ENCODE results near the gene PLXND1.

Gene PLXND1

DNA sequence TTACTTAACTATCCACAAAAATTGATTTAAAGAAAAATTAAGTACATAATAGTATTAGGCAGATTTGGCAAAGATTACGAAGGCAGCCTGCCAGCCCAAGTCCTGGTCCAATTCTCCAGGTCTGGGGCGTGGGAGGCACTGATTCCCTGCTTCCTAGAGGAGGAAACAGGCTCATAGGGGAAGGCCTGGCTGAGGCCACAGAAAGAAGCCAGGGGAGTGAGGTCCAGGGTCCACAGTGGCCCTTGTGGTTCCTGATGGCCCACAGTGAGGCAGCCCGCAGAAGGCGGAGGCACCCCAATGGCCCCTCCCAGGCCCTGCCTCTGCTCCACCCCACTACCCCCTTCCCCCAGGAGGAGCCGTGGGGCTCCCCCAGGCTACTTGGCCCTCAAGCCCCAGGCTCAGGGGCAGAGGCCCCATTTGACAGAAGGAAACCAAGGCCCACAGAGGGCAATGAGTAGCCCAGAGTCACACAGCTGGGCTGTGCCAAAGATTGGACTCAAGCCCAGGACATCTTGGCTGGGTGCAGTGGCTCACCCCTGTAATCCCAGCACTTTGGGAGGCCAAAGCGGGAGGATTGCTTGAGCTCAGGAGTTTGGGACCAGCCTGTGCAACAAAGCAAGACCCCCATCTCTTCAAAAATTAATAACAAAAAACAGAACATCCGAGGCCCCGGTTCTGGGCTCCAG is 42.5 kb downstream of the PLXND1 start:
- DNase-seq (ENCODE audit: low spot score): no peak

GRCh38 chr3:129563332-129563731 is 43.1 kb downstream of the PLXND1 start:
- no peak for DNase-seq (ENCODE audit: low spot score)

GRCh38 chr3:129562803-129563202 is 43.7 kb downstream of the PLXND1 start:
- no peak for DNase-seq (ENCODE audit: low spot score)

- no peak for DNase-seq (ENCODE audit: low spot score)
These were observed 44.7 kb downstream of the PLXND1 start for GRCh38 chr3:129561619-129562248.

DNA sequence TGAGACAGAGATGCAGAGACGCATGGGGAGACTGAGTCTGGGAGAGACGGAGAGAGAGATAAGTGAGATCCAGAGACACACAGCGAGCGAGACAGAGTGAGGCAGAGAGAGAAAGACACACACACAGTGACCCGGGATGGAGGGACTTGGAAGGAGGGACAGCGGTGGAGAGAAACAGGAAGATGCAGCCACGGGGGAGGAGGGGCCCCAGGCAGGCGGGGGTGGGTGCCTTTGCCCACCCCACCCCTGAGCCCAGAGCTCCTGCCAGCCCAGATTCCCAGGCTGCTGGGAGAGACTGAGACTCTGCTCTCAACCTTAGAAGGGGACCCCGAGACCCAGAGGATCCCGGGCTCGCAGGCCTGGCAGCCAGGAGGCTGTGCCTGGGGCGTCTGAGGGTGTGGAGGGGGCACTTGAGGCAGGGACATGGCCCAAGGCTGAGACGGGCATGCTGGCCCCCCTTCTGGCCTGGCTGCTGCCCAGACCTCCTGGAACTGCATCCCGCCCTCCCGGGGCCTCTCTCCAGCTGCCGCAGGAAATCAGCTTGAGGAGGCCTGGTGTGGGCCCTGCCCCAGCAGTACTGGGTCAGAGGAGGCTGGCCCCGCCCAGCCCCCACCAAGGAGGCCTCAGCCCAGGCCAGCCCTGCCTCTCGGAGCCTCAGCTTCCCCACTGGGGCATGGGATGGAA is 45.4 kb downstream of the PLXND1 start:
- DNase-seq (ENCODE audit: low spot score): no peak

DNA sequence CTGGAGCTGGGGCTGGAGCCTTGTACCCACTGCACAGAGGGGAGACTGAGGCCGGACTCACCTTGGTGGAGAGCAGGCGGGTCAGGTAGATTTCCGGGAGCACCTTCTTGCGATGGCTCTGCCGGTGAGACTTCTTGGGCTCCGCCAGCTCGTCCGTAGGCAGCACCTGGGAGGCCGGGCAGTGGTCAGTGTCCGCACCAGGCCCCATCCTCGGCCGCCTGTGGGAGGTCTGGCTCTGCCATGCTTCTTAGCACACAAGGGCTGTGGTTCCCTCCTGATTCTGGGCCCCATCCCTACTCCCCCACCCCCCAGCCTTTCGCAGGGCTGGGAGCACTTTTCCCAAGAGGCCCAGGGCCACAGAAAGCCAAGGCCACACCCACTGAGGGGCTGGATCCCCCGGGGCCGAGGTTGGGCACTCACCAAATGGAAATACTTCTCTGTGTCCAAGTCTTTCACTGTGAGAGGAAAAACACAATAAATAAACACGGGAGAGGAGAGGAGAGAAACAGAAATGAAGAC is 46.1 kb downstream of the PLXND1 start:
- no peak for DNase-seq (ENCODE audit: low spot score)

GRCh38 chr3:129559565-129560079 is 46.9 kb downstream of the PLXND1 start:
- DNase-seq (ENCODE audit: low spot score): no peak

DNA sequence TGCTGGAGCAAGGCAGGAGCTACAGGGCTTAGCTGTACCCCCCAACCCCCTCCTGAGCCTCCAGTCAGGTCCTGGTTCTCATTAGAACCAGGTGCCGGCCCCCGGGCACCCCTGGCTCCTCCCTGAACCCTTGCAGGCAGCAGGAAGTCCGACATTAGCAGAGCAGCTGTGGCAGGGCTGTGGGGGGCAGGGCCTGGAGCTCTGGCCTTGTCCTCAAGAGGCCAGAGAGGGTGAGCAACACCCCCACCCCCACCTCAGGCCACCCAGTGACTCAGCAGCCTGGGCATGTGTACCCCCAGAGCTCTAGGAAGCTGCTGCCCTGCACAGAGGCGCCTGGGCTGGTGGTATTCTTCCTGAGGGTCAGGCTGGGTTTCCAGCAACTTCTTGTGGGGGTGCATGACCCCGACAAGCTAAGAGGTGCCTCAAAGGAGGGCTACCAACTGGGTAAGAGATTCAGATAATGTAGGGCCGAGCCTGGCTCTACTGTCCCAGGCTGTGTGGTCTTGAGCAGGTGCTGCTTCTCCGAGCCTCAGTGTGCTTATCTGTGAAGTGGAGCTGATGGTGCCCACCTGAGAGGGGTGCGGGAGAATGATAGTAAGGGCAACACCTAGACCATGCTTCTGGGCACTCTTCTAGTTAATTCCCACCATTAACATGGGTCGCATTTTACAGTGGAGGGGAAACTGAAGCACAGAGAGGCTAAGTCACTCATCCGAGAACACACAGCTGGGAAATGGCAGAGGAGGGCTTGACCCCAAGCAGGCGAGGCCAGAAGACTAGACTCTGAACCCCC is 47.5 kb downstream of the PLXND1 start:
- DNase-seq (ENCODE audit: low spot score): no peak

GRCh38 chr3:129558081-129558771 is 48.2 kb downstream of the PLXND1 start:
- DNase-seq (ENCODE audit: low spot score): no peak

DNA sequence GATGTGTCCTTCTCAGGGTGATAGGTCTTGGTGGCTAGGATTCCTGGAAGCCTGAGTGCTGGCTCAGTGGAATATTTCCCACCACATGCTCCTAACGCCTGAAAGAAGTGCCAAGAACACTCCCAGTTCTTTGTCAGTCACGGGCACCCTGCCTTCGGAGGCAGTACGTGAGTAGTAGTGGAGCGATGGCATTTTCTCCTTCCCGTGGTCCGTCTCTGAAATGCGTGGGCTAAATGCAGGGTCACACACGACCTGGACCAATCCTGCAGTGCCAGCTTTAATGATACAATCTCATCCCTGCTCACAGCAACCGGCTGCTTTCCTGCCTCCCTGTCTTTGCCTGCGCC is 49.0 kb downstream of the PLXND1 start:
- DNase-seq (ENCODE audit: low spot score): no peak

DNA sequence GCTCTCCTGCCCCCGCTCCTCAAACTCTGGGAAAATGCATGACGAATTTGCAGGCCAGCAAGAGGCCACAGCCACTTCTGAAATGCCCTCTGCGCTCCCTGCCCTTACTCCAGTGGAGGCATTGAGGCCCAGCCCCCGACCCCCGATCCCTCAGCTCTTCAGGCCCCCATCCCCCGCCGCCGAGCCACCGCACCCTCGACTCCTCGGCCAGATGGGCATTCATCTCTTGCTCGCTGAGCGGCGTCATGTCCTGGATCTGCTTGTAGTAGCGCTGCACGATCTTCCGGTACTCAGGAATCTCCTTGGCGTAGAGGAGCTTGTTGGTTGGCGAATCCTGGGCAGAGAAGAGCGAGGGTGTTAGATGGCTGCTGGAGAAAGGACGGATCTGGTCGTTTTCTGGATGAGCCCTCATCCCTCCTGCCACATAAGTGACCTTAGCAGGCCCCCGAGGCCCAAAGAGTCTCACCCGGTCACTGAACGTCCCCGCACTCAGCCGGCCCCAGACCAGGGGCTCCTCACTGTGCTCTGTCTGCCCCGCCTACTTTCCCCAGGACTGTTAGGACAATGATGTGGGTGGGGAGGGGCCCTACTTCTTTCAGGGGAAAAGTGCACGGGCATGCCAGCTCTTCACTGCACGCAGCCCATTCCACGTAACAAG is 49.5 kb downstream of the PLXND1 start:
- no peak for DNase-seq (ENCODE audit: low spot score)

DNA sequence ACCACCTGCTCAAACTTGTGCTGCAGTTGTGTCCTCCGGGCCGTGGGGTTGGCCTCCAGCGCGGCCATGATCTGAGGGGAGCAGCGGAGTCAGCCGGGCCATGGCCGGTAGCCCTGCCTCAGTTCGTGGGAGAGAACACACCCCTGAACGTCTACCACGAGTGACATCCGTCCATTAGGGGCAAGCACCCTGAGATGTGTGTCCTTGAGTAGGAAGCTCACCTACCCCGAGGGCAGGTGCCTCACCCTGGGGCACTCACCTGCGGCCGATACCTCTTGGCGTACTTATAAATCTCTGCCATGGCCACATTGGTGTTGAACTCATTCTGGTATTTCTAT is 50.1 kb downstream of the PLXND1 start:
- no peak for DNase-seq (ENCODE audit: low spot score)

DNA sequence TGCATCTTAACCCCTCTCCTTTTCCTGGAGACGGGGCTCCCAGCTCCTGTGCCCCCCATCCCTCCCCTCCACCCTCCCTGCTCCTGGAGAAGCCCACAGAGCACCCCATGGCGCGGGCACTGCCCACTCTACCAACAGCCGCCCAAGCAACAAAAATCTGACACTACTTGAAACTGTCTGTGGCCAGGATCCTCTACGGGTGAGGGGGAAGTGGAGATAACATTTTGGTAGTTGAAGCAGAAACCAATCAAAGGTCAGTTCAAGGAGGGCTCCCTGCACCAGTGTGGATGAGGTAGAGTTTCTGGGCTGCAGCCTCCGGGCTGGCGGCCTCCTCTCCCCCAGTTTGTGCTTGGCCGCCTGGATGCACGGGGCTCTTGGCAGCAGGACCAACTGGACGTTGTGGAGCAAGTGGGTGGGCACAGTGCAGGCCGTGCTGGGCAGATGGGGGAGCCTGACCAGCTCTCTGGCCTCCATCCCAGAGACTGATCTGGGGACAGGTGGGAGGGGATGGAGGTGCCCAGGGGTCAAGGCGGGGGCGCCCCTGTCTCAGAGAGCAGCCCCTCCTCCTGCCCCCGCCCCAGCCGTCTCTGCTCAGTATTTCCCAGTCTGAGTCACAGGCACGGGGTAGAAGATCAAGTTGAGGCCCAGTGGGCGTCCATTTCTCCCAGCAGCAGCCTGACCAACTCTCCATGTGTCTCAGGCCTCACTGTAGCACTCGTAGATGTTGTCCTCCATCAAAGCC is 50.7 kb downstream of the PLXND1 start:
- DNase-seq (ENCODE audit: low spot score): no peak

DNA sequence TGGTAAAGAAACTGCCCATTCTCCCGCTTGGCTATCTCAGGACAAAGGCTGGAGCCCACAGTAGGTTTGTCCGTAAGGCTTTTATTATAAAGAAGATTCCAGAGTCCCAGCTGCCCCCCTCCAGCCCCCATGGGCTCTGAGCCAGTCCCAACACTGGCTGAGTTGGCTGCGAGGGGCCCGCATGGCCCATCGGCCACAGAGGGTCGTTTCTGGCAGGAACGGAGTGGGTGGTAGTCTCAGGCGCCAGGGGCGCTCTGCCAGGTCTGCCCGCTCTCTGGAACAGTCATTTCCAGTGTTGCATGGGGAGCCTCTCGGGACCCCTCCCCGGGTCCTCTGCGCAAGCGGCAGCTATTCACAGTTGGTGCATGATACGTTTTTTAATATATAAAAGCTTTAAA is 51.3 kb downstream of the PLXND1 start:
- DNase-seq (ENCODE audit: low spot score): no peak

- DNase-seq (ENCODE audit: low spot score): no peak
These were observed 51.9 kb downstream of the PLXND1 start for GRCh38 chr3:129554356-129555152.

- DNase-seq (ENCODE audit: low spot score): peak; percentile 14
These were observed 52.8 kb downstream of the PLXND1 start for GRCh38 chr3:129553719-129554118.

DNA sequence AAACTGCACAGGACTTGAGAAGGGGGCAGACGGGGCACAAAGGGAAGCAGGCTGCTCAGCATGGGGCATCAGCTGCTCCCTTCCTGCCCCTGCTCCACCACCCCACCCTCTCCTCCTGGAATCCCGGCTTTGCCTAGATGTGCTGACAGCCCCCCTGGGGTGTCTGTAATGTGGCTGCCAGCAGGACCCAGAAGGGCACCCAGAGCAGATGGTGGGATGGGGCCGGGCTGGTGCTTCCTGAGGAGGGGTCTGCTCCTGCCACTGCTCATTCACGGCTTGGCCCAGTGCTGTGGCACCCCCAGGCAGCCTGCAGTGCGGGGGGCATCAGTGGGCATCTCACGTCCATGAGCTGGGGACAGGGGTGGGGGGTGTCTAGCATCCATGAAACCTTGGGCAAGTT is 53.3 kb downstream of the PLXND1 start:
- no peak for DNase-seq (ENCODE audit: low spot score)

GRCh38 chr3:129552287-129553050 is 54.0 kb downstream of the PLXND1 start:
- DNase-seq (ENCODE audit: low spot score): no peak

- no peak for DNase-seq (ENCODE audit: low spot score)
These were observed 56.7 kb downstream of the PLXND1 start for GRCh38 chr3:129549805-129550204.
